ENCODE results near the gene TLR8.

DNA sequence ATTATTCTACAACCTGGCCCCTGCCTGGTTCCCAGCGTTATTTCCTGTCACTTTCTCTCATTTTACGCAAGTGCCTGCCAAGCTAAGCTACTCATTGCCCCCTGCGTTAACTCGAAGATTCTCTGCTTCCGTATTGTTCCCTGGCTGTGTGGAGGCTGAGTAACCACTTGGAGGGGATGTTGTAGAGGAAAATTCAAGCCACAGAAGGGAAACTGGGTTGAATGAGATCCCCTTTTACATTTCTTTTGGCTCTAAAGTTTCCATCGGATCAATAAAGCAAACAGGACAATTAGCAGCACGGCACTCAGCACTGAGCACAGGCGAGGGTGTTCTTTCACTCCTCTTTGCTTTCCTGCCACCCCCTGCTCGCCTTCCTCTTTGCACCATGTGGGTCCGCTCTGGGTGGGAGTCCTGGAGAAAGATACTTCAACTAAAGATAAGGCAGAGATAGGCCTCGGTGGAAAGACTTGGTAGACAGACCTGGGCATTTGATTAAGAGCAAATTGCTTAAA lies 64.3 kb downstream of the TLR8 start:
- TF ChIP-seq, protein P1, sequence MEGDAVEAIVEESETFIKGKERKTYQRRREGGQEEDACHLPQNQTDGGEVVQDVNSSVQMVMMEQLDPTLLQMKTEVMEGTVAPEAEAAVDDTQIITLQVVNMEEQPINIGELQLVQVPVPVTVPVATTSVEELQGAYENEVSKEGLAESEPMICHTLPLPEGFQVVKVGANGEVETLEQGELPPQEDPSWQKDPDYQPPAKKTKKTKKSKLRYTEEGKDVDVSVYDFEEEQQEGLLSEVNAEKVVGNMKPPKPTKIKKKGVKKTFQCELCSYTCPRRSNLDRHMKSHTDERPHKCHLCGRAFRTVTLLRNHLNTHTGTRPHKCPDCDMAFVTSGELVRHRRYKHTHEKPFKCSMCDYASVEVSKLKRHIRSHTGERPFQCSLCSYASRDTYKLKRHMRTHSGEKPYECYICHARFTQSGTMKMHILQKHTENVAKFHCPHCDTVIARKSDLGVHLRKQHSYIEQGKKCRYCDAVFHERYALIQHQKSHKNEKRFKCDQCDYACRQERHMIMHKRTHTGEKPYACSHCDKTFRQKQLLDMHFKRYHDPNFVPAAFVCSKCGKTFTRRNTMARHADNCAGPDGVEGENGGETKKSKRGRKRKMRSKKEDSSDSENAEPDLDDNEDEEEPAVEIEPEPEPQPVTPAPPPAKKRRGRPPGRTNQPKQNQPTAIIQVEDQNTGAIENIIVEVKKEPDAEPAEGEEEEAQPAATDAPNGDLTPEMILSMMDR (IDR thresholded peaks at IDR 0.05; ENCODE audit: insufficient read depth, low read depth, low read length): peak; percentile 30
- no peak for TF ChIP-seq EZH2 (IDR thresholded peaks at IDR 0.05; ENCODE audit: insufficient read depth, low read length)

Measured in astrocyte (in vitro differentiated cells and primary cell).